ENCODE data around the gene ZCCHC24.

The ZCCHC24 gene

GRCh38 chr10:79392506-79393176 is 52.8 kb downstream of the ZCCHC24 start:
- no peak overlapping the region for H3K4me3 ChIP-seq (ENCODE audit: low read length)
- peaks cover 38% of the 10 kb centered on the region for H3K4me1 ChIP-seq (ENCODE audit: control insufficient read depth, insufficient read depth, low read length)
- no peak overlapping the region for H3K9ac ChIP-seq (ENCODE audit: low read length)
- H3K36me3 ChIP-seq (ENCODE audit: control insufficient read depth, insufficient read depth, low read length) = peaks cover 7% of the 10 kb centered on the region
- no peaks in the 10 kb centered on the region for H3K27me3 ChIP-seq (ENCODE audit: control insufficient read depth, insufficient read depth, low read length)
- peak overlapping the region; percentile 26 for H3K27ac ChIP-seq (ENCODE audit: low read depth, low read length)

GRCh38 chr10:79392020-79392398 is 53.4 kb downstream of the ZCCHC24 start:
- H3K27me3 ChIP-seq (ENCODE audit: control insufficient read depth, insufficient read depth, low read length) = no peaks in the 10 kb centered on the region
- no peak overlapping the region for H3K4me3 ChIP-seq (ENCODE audit: low read length)
- H3K36me3 ChIP-seq (ENCODE audit: control insufficient read depth, insufficient read depth, low read length) = peaks cover 7% of the 10 kb centered on the region
- no peak overlapping the region for H3K9ac ChIP-seq (ENCODE audit: low read length)
- peak overlapping the region; percentile 87 for H3K27ac ChIP-seq (ENCODE audit: low read depth, low read length)
- H3K4me1 ChIP-seq (ENCODE audit: control insufficient read depth, insufficient read depth, low read length) = peaks cover 37% of the 10 kb centered on the region

DNA sequence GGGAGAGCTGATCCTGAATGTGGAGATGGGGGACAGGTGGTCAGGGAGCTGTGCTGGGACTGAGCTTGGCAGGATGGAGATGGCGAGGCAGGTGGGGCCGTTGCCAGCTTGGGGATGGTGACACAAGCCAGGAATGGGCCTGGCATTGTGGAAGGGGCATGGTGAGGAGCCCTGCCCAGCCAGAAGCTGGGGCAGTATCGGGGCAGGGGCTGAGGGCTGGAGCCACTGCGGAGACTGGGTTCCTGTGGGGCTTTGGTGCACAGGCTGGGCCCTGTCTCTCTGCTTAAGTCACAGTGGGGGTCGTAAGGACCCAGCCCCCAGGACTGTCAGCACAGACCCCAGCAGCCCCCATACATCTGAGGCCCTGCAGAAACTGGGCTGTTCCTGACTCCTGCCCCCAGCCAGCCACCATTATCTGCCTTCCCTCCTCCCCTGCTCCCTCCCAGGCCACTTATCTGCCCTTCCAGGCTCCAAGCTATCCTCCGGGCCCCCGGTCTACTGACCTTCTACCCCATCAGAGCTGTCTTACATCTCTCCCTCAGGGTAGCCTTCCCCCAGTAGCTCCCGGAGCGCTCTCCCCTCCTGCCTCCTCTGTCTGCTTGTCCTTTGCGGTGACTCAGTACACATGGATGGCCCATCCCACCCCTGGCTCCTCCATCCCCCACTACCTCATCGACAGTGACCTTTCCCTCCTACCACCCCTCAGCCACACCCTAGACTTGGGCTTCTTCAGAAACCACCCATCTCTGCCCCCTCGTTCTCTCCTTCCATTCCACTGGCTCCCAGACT is 54.0 kb downstream of the ZCCHC24 start:
- Histone ChIP-seq H3K36me3 (ENCODE audit: control insufficient read depth, insufficient read depth, low read length) (peaks cover 10% of the 10 kb centered on the region), H3K4me3 (ENCODE audit: low read length) (no peak overlapping the region), H3K4me1 (ENCODE audit: control insufficient read depth, insufficient read depth, low read length) (peaks cover 37% of the 10 kb centered on the region), H3K27ac (ENCODE audit: low read depth, low read length) (peak overlapping the region; percentile 87), H3K9ac (ENCODE audit: low read length) (no peak overlapping the region), H3K27me3 (ENCODE audit: control insufficient read depth, insufficient read depth, low read length) (no peaks in the 10 kb centered on the region)

GRCh38 chr10:79390551-79391229 is 54.7 kb downstream of the ZCCHC24 start:
- Histone ChIP-seq H3K27ac (ENCODE audit: low read depth, low read length) (peak overlapping the region; percentile 87), H3K36me3 (ENCODE audit: control insufficient read depth, insufficient read depth, low read length) (peaks cover 12% of the 10 kb centered on the region), H3K27me3 (ENCODE audit: control insufficient read depth, insufficient read depth, low read length) (no peaks in the 10 kb centered on the region), H3K4me3 (ENCODE audit: low read length) (no peak overlapping the region), H3K9ac (ENCODE audit: low read length) (no peak overlapping the region), H3K4me1 (ENCODE audit: control insufficient read depth, insufficient read depth, low read length) (peaks cover 33% of the 10 kb centered on the region)

GRCh38 chr10:79390057-79390456 is 55.4 kb downstream of the ZCCHC24 start:
- peak overlapping the region; percentile 87 for H3K27ac ChIP-seq (ENCODE audit: low read depth, low read length)
- no peaks in the 10 kb centered on the region for H3K27me3 ChIP-seq (ENCODE audit: control insufficient read depth, insufficient read depth, low read length)
- H3K4me1 ChIP-seq (ENCODE audit: control insufficient read depth, insufficient read depth, low read length) = peaks cover 33% of the 10 kb centered on the region

DNA sequence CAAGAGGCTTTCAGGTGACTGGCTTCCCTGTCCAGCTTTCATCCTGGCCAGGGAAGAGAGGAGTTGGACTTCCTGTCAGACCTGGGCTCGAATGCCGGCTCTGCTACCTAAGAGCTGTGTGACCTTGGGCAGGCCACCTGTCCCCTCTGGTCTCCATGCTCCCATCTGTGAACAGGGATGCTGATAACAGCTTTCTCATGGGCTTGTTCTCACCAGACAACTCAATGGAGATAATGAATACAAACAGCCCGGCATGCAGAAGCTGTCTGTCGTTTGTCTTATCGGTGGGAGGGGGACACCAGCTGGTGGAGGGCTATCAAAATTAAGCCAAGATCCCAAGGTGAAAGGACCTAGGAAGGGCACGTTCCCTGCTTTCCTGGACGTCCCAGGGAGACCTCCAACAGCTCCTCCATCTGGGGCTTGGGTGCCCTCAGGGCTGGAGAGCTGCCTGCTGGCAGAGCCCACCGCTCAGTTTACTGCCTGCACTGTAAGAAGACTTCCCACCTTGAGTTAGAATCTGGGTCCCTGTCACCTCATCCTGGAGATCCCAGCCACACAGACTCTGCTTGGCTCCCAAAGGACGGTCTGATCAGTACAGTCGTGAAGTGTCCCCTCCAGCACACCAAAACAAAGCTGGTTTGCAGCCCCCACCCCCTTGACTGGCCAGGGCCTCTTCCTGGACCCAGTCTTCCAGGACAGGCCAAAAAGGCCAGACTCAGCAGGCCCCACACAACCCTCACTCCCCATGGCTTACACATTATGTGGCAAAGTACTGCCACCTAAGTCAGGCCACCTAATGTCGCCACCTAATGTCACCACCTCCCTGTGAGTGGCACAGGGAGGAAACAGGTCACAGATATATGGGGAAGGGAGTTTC is 57.2 kb downstream of the ZCCHC24 start:
- peaks cover 8% of the 10 kb centered on the region for H3K36me3 ChIP-seq (ENCODE audit: control insufficient read depth, insufficient read depth, low read length)

More at GRCh38 chr10:79390057-79390456, 55.4 kb downstream of the ZCCHC24 start:
- Histone ChIP-seq H3K9ac (ENCODE audit: low read length) (no peak overlapping the region), H3K4me3 (ENCODE audit: low read length) (no peak overlapping the region), H3K36me3 (ENCODE audit: control insufficient read depth, insufficient read depth, low read length) (peaks cover 12% of the 10 kb centered on the region)

GRCh38 chr10:79387466-79387973 is 57.9 kb downstream of the ZCCHC24 start:
- Histone ChIP-seq H3K27me3 (ENCODE audit: control insufficient read depth, insufficient read depth, low read length) (no peaks in the 10 kb centered on the region), H3K36me3 (ENCODE audit: control insufficient read depth, insufficient read depth, low read length) (peaks cover 5% of the 10 kb centered on the region), H3K27ac (ENCODE audit: low read depth, low read length) (peak overlapping the region; percentile 90), H3K4me3 (ENCODE audit: low read length) (no peak overlapping the region), H3K9ac (ENCODE audit: low read length) (no peak overlapping the region), H3K4me1 (ENCODE audit: control insufficient read depth, insufficient read depth, low read length) (peaks cover 41% of the 10 kb centered on the region)

More for the DNA sequence above, 57.2 kb downstream of the ZCCHC24 start:
- Histone ChIP-seq H3K27me3 (ENCODE audit: control insufficient read depth, insufficient read depth, low read length) (no peaks in the 10 kb centered on the region), H3K9ac (ENCODE audit: low read length) (no peak overlapping the region), H3K4me3 (ENCODE audit: low read length) (no peak overlapping the region), H3K27ac (ENCODE audit: low read depth, low read length) (peak overlapping the region; percentile 90), H3K4me1 (ENCODE audit: control insufficient read depth, insufficient read depth, low read length) (peaks cover 34% of the 10 kb centered on the region)

GRCh38 chr10:79386637-79387465 is 58.6 kb downstream of the ZCCHC24 start:
- peaks cover 44% of the 10 kb centered on the region for H3K4me1 ChIP-seq (ENCODE audit: control insufficient read depth, insufficient read depth, low read length)
- H3K4me3 ChIP-seq (ENCODE audit: low read length) = no peak overlapping the region
- H3K9ac ChIP-seq (ENCODE audit: low read length) = no peak overlapping the region
- H3K27me3 ChIP-seq (ENCODE audit: control insufficient read depth, insufficient read depth, low read length) = no peaks in the 10 kb centered on the region
- peaks cover 5% of the 10 kb centered on the region for H3K36me3 ChIP-seq (ENCODE audit: control insufficient read depth, insufficient read depth, low read length)
- peak overlapping the region; percentile 90 for H3K27ac ChIP-seq (ENCODE audit: low read depth, low read length)

DNA sequence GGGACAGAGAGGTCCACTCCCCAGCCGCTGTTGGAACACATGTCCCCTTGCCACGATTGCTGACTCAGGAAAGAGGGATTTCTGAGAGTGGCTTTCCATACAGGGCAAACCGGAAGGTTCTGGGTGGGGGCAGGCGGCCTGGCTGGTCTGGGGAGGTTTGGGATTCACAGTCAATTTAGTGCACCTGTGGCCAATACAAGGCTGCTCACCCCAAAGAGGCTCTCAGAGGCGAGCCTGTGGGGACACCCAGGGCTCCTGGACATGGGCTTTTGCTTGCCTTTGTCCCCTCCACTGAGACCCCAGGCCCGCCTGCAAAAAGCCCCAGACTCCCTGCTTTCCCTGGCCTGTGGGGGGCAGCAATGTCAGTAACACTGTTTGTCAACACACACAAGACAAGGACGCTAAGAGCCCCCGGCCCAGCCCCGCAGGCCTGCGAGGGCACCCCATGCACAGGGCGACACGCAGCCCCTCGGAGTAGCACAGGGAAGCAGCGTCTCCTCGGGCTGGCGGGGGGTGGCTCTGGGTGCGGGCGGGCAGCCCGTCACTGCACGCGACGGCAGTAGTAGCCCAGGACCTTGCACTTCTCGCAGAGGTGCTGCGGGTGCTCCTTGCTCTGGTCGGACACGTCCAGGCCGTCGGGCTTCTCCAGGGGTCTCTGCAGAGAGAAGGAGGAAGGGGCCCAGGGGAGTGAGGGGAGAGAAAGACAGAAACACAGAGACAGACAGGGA is 59.5 kb downstream of the ZCCHC24 start:
- Histone ChIP-seq H3K9ac (ENCODE audit: low read length) (no peak overlapping the region), H3K4me1 (ENCODE audit: control insufficient read depth, insufficient read depth, low read length) (peaks cover 41% of the 10 kb centered on the region), H3K27ac (ENCODE audit: low read depth, low read length) (peak overlapping the region; percentile 90), H3K36me3 (ENCODE audit: control insufficient read depth, insufficient read depth, low read length) (peaks cover 5% of the 10 kb centered on the region), H3K4me3 (ENCODE audit: low read length) (no peak overlapping the region), H3K27me3 (ENCODE audit: control insufficient read depth, insufficient read depth, low read length) (no peaks in the 10 kb centered on the region)

- H3K4me3 ChIP-seq (ENCODE audit: low read length) = no peak overlapping the region
- H3K36me3 ChIP-seq (ENCODE audit: control insufficient read depth, insufficient read depth, low read length) = peaks cover 5% of the 10 kb centered on the region
- peaks cover 43% of the 10 kb centered on the region for H3K4me1 ChIP-seq (ENCODE audit: control insufficient read depth, insufficient read depth, low read length)
- H3K27me3 ChIP-seq (ENCODE audit: control insufficient read depth, insufficient read depth, low read length) = no peaks in the 10 kb centered on the region
- H3K27ac ChIP-seq (ENCODE audit: low read depth, low read length) = peak overlapping the region; percentile 39
- H3K9ac ChIP-seq (ENCODE audit: low read length) = no peak overlapping the region
Observed at GRCh38 chr10:79385392-79385795, 60.0 kb downstream of the ZCCHC24 start.

Data from rectal smooth muscle tissue (tissue), 1 donor.